ENCODE measurements around the gene RUNDC3A. TPM values are rescaled to one million over a fixed set of nuclear protein-coding genes. Genes with fewer than 3 reads are reported as not detected.

RUNDC3A gene
- polyA plus RNA-seq = not detected

DNA sequence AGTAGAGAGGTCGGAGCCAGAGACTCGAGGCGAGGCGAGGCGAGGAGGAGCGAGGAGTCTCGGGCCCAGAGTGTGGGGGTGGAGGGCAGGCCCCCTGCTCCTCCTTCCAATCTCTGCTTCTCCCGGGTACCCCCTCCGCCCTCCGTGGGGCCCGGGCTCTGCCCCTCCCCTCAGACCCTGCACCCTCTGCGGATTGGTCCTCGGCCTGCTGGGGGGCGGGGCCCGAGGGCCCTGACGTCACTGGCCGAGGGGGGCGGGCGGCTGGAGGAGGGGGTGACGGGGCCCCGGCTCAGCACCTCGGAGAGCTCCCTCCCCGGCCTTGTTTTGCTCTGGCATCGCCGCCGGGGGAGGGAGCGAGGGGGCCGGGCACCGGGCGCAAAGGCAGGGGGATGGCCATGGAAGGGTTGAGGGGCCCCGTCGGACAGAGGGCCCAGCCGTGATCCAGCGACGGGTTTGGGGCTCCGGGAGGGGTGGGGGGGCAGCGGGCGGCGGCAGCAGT, at the start of gene RUNDC3A:
Gene RUNDC3A (plus strand): TSS at position 282 of the 499 bp plus-strand sequence. CDS start 232 bp downstream, outside the sequence.
- Mint-ChIP-seq H3K27ac (peak within 1 kb of the TSS in 1 of 3 donors; percentile 30), H3K36me3 (no peaks in the 10 kb centered on the region), H3K4me1 (peaks cover 0 to 12% (median 11%) of the 10 kb centered on the region in 3 donors), H3K27me3 (peaks cover 21% of the 10 kb centered on the region), H3K9me3 (no peaks in the 10 kb centered on the region), H3K4me3 (peak within 1 kb of the TSS; percentile 21 to 78 (median 40))

DNA sequence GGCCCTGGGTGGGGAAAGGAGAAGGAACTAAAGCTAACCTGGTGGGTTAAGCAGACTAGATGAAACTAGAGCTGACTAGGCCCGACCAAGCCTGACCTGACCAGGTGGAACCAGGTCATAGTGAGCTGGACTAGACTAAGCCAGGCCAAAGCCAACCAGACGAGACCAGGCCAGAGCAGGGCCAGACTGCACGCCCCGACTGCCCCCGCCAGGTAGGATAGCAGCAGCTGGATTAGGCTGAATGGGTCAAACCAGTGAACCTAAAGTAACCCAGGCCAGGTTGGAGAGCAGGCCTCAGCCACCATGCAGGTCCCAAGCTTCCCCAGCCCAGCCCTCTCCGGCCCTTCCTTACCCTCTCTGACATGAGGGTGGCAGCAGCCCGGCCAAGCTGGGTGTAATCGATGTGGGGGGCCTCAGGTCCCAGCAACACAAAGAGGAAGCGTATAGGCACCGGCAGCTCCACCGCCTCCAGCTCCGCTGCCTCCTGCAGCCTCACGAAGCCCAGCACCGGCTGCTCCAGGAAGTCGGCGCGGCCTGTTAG, 49.5 kb upstream of the RUNDC3A start:
- Mint-ChIP-seq H3K27me3 (peaks cover 3% of the 10 kb centered on the region), H3K27ac (no peak overlapping the region), H3K9me3 (peaks cover 0 to 2% (median 0%) of the 10 kb centered on the region in 3 donors), H3K4me3 (no peak overlapping the region), H3K36me3 (peaks cover 2% of the 10 kb centered on the region), H3K4me1 (peaks cover 0 to 3% (median 0%) of the 10 kb centered on the region in 3 donors)

DNA sequence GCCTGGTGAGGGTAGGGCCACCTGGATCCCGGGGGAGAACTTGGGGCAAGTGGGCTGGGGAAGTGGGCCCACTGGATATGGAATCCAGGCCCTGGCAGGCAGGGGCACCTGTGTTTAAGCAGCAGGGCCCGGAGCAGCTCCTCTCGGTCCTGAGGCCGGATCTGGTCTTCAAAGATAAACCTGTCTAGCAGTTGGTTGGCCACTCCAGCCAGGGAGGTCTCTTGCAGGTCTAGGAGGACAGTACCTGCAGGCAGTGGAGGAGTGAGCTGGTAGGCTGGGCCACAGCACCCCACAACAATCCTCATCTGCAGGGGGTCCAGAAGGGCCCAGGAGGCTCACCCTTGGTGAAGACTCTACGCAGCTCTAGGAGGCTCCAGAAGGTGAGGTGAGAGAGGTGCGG, 48.1 kb upstream of the RUNDC3A start:
- Mint-ChIP-seq H3K9me3 (peaks cover 0 to 2% (median 0%) of the 10 kb centered on the region in 3 donors), H3K4me1 (peaks cover 0 to 3% (median 0%) of the 10 kb centered on the region in 3 donors), H3K36me3 (no peaks in the 10 kb centered on the region), H3K27me3 (no peaks in the 10 kb centered on the region), H3K4me3 (no peak overlapping the region), H3K27ac (peak overlapping the region in 1 of 3 donors; percentile 16)

DNA sequence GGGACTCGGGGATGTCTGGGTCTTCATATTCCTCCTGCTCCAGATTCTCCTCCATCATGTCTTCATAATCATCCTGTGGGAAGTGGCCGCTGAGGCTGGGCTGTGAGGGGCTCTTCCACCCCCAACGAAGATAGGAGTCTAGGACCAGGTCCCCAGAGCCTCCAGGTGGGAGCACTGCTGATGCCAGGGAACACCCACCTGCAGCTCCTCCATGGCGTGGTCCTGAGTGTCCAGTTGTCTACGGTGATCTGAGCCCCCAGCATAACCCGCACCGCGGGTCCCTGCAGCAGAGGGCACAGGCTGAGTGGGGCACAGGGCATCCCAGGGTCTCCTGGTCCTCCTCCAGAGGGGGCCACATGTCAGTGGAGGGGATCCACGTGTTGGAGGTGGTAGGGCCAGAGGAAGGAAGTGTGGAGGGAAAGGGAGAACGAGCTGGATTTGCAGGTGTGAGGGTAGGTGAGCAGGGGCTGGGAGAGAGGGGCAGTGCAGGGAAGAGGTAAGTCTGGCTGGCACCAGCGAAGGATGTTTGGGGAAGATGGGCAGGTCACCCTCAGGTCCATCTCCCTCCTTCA, 45.7 kb upstream of the RUNDC3A start:
- H3K36me3 Mint-ChIP-seq = no peaks in the 10 kb centered on the region

DNA sequence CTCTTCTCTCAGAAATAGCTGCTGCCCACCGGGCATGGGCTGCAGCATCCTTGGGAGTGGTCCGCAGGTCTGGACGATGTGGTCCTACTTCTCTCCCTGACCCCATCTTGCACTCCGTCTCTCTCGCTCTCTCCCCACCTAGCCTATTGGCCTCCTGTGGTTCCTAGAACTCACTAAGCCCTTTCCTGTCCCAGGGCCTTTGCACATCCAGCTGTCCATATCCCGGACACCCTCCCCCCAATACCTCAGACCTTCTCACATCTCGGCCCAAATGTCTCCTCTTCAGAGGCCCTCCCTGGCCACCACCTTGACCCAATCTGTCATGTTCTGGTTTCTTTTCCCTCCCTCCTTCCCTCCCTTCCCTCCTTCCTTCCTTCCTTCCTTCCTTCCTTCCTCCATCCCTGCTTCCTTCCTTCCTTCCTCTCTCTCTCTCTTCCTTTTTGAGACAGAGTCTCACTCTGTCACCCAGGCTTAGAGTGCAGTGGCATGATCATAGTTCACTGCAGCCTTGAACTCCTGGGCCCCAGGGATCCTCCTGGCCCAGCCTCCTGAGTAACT, 45.0 kb upstream of the RUNDC3A start:
- Mint-ChIP-seq H3K27ac (no peak overlapping the region), H3K4me1 (peaks cover 0 to 3% (median 0%) of the 10 kb centered on the region in 3 donors), H3K9me3 (no peaks in the 10 kb centered on the region), H3K4me3 (no peak overlapping the region), H3K36me3 (no peaks in the 10 kb centered on the region), H3K27me3 (no peaks in the 10 kb centered on the region)

More for the DNA sequence above, 45.7 kb upstream of the RUNDC3A start:
- H3K4me3 Mint-ChIP-seq = no peak overlapping the region
- H3K9me3 Mint-ChIP-seq = no peaks in the 10 kb centered on the region
- peaks cover 0 to 3% (median 0%) of the 10 kb centered on the region in 3 donors for H3K4me1 Mint-ChIP-seq
- no peak overlapping the region for H3K27ac Mint-ChIP-seq
- H3K27me3 Mint-ChIP-seq = no peaks in the 10 kb centered on the region

DNA sequence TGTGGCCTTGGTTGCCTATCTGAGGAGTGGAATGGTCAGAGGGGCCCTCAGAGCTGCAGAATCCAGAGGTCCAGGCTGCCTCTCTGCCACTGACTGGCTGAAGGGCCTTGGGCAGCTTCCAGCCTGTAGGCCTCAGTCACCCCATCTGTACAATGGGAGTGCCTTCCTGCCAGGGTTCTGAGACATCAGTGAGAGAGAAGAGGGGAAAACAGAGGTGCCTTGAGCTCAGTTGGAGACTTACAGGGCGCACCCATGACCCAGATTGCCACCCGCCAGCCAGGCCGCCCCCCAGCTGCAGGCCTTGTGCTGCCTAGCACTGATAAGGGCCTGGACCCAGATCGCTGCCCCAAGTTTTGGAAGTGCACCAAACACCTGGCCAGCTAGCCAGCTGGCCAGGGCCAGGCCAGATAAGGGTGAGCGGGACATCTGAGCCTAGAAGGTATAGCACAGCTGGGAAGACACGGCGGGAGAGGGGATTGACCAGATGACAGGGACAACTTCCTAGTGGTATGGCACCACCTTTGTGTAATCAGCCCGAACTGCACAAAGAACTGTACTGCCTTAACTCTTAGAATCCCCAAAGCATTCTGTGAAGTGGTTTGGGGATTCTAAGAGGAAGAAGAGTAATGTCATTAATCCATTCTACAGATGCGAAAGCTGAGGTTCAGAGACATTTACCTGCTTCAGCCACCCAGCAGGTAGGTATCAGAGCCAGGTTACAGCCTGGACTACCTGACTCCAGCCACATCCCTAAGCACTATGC, 41.8 kb upstream of the RUNDC3A start:
- Mint-ChIP-seq H3K4me1 (no peaks in the 10 kb centered on the region), H3K36me3 (no peaks in the 10 kb centered on the region), H3K4me3 (no peak overlapping the region)

DNA sequence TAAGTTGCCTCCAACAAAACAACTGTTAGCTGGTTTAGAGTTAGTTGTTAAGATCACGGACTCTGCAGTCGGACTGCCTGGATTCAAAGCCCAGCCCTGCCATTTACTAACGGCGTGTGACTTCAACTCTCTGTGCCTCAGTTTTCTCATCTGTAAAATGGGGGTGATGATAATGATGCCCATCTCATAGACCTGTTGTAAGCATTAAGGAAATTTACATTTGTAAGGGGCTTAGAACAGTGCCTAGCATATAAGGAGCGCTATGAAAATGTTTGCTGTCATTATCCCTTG, 41.3 kb upstream of the RUNDC3A start:
- Mint-ChIP-seq H3K4me3 (no peak overlapping the region), H3K27ac (no peak overlapping the region), H3K9me3 (no peaks in the 10 kb centered on the region), H3K4me1 (no peaks in the 10 kb centered on the region), H3K27me3 (no peaks in the 10 kb centered on the region), H3K36me3 (no peaks in the 10 kb centered on the region)

More for the DNA sequence above, 41.8 kb upstream of the RUNDC3A start:
- Mint-ChIP-seq H3K27ac (no peak overlapping the region), H3K9me3 (no peaks in the 10 kb centered on the region), H3K27me3 (no peaks in the 10 kb centered on the region)

DNA sequence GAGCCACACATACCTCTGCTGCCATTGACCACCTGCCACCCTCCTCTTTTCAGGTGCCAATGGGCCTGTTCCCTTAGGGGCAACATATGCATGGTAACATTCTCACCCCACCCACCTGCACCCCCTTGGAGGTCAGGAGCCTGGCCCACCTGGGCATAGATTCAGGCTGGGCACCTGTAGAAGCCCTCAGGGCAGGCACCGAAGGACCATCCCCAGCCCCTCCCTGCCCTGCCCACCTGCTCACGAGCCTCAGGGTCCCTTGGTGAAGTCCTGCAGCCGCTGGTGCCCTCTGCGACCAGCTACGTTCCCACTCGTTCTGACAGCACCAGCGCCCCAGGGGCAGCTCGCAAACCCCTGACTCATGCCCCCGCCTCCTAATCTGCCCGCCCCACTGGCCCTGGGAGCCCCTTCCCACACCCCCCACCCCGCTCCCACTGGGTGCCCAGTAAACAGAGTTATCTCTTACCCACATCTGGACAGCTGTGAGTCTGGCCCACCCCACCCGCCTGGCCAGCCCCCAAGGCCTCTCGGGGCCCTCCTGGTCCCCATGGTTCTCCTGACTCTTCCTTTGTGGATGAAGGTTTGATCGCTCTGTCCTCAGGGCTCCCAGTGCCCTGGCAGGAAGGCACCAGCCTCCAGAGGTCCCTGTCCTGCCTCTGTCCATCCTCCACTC, 40.4 kb upstream of the RUNDC3A start, which contains the start of gene SLC4A1:
Gene SLC4A1 (minus strand): TSS at position 318 of the 673 bp plus-strand sequence. CDS start 5,269 bp downstream, outside the sequence.
- no peaks in the 10 kb centered on the region for H3K36me3 Mint-ChIP-seq
- H3K27ac Mint-ChIP-seq = no peak within 1 kb of the TSS
- no peaks in the 10 kb centered on the region for H3K27me3 Mint-ChIP-seq
- no peaks in the 10 kb centered on the region for H3K9me3 Mint-ChIP-seq
- H3K4me1 Mint-ChIP-seq = no peaks in the 10 kb centered on the region
- peak within 1 kb of the TSS in 1 of 4 donors; percentile 30 for H3K4me3 Mint-ChIP-seq

DNA sequence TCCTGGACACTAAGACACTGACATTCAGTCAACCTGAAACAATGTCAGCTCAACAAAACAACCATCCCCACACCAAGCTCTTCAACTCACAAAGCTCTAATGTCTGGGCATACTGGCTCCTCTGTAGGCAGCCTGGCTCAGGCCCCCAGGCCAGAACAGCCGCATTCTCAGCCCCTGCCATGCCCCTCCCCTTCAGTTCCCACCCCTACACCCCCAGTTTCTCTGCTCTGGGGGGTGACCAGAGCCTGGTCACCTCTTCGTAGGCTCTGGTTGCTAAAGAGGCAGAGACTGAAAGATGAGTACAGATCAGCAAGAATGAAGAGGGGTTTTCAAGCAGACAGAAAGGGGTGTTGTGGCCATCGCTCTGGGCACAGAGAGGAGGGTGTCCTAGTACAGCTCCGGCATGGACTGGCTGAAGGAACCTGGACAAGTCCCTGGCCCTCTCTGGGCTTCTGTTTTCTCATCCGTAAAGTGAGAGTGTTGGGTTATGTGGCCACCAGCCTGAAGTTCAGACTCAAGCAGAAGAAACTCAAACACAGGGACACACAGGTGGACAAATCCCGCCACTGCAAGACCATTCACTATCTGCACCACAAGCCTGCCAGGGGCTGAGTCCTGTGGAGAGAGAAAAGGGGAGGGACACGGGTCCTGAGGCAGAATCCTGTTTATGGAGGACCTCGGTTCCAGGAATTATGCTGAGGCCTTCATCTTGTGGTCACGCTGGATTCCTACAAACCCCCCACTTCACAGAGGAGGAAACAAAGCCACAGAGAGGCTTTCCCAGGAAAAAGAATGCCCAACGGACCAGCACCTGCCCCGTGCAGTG, 39.5 kb upstream of the RUNDC3A start:
- no peaks in the 10 kb centered on the region for H3K36me3 Mint-ChIP-seq
- no peaks in the 10 kb centered on the region for H3K27me3 Mint-ChIP-seq
- H3K27ac Mint-ChIP-seq = no peak overlapping the region

DNA sequence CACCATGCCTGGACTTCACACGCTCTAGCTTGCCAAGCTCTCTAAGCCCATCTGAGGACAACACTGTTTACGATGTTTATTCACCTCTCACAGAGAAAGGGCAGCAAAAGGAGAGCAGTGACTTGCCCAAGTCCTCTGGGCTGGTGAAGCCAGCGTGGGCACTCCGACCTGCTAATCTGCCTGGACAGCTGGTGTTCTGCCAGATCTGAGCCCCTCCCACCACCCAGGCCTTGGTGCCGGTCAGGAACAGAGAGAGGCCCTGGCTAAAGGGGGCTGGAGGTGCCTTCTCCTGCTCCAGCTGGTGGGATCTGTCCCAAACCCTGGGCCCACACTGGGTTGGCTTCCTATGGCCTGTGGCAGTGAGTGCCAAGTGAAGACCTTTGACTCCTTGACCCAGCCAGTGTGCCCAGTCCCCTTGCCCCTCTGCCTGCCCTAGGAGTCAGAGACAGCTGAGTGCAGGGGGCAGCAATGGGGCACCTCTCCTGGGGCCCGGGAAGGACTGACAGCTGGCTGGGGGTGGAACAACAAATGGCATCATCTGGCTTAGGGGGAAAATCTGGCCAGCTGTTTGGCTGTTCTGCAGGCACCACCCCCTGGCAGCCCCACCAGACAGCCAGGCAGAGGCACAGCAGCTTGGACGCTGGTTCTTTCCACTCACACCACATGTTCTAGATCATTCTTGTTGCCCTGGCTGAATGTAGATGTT, 38.7 kb upstream of the RUNDC3A start:
- Mint-ChIP-seq H3K9me3 (no peaks in the 10 kb centered on the region), H3K4me3 (no peak overlapping the region), H3K27ac (peak overlapping the region in 1 of 3 donors; percentile 10), H3K4me1 (no peaks in the 10 kb centered on the region), H3K36me3 (no peaks in the 10 kb centered on the region), H3K27me3 (no peaks in the 10 kb centered on the region)

More for the DNA sequence above, 39.5 kb upstream of the RUNDC3A start:
- H3K4me1 Mint-ChIP-seq = no peaks in the 10 kb centered on the region
- H3K9me3 Mint-ChIP-seq = no peaks in the 10 kb centered on the region
- H3K4me3 Mint-ChIP-seq = peak overlapping the region in 1 of 4 donors; percentile 30

DNA sequence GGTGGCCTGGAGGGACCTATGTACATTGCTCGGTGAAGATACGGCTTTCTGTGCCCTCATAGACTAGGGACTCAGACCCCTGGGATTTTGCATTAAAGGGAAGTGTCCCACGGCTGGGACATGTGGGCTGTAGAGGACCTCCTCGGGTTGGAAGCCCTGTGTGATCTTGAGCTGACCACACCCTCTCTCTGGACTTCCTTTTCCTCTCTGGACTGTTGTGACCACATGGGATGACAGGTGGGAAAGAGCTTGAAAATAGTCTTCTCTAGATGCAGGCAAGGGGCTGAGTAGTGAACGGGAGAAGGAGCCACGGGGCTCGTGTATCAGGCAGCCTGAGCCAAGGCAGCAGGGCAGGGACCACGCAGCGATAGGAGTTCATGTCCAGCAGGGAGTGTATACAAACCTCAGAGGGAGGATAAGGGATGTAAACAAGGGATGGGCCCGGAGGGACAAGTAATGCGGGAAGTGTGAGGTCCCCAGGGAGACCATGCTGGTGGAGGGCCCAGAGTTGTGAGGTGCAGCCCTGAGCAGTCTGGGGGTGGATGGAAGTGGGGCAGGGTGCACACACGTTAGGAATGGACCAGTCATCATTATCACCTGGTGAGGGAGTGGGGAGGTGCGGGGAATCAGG, 36.0 kb upstream of the RUNDC3A start:
- Mint-ChIP-seq H3K27me3 (no peaks in the 10 kb centered on the region), H3K36me3 (no peaks in the 10 kb centered on the region), H3K4me1 (no peaks in the 10 kb centered on the region), H3K27ac (no peak overlapping the region), H3K4me3 (no peak overlapping the region), H3K9me3 (no peaks in the 10 kb centered on the region)

DNA sequence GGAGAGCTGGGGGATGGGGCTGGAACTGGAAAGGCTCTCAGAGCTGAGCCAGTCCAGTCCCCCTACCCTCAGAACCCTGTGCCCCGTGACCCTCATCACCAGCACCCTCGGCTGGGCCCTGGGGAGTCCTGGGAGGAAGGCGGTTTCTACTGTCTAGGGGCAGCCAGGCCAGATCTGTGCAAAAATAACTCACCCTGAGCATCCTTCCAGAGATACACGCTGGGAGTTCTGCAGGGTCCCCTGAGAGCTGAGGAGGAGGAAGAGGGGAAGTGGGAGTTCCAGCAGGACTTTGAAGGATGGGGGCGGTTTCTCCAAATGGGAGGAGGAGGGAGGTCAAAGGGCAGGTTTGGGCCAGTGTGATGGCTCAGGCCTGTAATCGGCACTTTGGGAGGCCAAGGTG, 35.4 kb upstream of the RUNDC3A start:
- Mint-ChIP-seq H3K9me3 (no peaks in the 10 kb centered on the region), H3K4me3 (no peak overlapping the region), H3K27ac (no peak overlapping the region), H3K36me3 (no peaks in the 10 kb centered on the region), H3K27me3 (peaks cover 2% of the 10 kb centered on the region), H3K4me1 (no peaks in the 10 kb centered on the region)

DNA sequence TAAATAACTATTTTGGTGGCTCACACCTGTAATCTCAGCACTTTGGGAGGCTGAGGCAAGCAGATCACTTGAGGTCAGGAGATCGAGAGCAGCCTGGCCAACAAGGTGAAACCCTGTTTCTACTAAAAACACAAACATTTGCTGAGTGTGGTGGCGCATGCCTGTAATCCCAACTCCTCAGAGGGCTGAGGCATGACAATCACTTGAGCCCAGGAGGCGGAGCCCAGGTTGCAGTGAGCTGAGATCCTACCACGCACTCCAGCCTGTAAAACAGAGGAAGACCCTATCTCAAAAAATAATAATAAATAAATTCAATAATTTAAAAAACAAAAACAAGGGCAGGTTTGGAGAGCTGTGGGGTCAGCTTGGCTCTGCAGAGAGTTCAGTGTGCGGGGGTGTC, 34.8 kb upstream of the RUNDC3A start:
- H3K4me1 Mint-ChIP-seq = no peaks in the 10 kb centered on the region
- H3K27ac Mint-ChIP-seq = no peak overlapping the region
- peaks cover 2% of the 10 kb centered on the region for H3K27me3 Mint-ChIP-seq
- H3K4me3 Mint-ChIP-seq = no peak overlapping the region
- no peaks in the 10 kb centered on the region for H3K9me3 Mint-ChIP-seq
- H3K36me3 Mint-ChIP-seq = no peaks in the 10 kb centered on the region

Measured in IgD-negative memory B cell (primary cell).